ENCODE measurements around the gene GLIS1.

The GLIS1 gene

GRCh38 chr1:53578358-53578757, 160.6 kb downstream of the GLIS1 start:
- no peak for TF ChIP-seq POLR2A (IDR thresholded peaks at IDR 0.05; ENCODE audit: extremely low read depth, insufficient read length)
- no peak for TF ChIP-seq MAX (IDR thresholded peaks at IDR 0.05; ENCODE audit: low read depth, low read length)
- TF ChIP-seq, protein P1, sequence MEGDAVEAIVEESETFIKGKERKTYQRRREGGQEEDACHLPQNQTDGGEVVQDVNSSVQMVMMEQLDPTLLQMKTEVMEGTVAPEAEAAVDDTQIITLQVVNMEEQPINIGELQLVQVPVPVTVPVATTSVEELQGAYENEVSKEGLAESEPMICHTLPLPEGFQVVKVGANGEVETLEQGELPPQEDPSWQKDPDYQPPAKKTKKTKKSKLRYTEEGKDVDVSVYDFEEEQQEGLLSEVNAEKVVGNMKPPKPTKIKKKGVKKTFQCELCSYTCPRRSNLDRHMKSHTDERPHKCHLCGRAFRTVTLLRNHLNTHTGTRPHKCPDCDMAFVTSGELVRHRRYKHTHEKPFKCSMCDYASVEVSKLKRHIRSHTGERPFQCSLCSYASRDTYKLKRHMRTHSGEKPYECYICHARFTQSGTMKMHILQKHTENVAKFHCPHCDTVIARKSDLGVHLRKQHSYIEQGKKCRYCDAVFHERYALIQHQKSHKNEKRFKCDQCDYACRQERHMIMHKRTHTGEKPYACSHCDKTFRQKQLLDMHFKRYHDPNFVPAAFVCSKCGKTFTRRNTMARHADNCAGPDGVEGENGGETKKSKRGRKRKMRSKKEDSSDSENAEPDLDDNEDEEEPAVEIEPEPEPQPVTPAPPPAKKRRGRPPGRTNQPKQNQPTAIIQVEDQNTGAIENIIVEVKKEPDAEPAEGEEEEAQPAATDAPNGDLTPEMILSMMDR (IDR thresholded peaks at IDR 0.05; ENCODE audit: low read depth, low read length) = no peak
- no peak for TF ChIP-seq MYC (IDR thresholded peaks at IDR 0.05; ENCODE audit: low read depth, low read length)
- no peak for DNase-seq (ENCODE audit: low read depth)
- no peak overlapping the region for H3K4me3 ChIP-seq (ENCODE audit: low read depth, low read length)

GRCh38 chr1:53577761-53578100, 161.2 kb downstream of the GLIS1 start:
- TF ChIP-seq, protein P1 (IDR thresholded peaks at IDR 0.05; ENCODE audit: low read depth, low read length) = no peak
- TF ChIP-seq MYC (IDR thresholded peaks at IDR 0.05; ENCODE audit: low read depth, low read length) (no peak), MAX (IDR thresholded peaks at IDR 0.05; ENCODE audit: low read depth, low read length) (no peak), POLR2A (IDR thresholded peaks at IDR 0.05; ENCODE audit: extremely low read depth, insufficient read length) (no peak)
- no peak for DNase-seq (ENCODE audit: low read depth)
- H3K4me3 ChIP-seq (ENCODE audit: low read depth, low read length) = no peak overlapping the region

- DNase-seq (ENCODE audit: low read depth) = no peak
- no peak overlapping the region for H3K4me3 ChIP-seq (ENCODE audit: low read depth, low read length)
- no peak for TF ChIP-seq POLR2A (IDR thresholded peaks at IDR 0.05; ENCODE audit: extremely low read depth, insufficient read length)
- TF ChIP-seq, protein P1 (IDR thresholded peaks at IDR 0.05; ENCODE audit: low read depth, low read length) = no peak
- TF ChIP-seq MAX (IDR thresholded peaks at IDR 0.05; ENCODE audit: low read depth, low read length) = no peak
- no peak for TF ChIP-seq MYC (IDR thresholded peaks at IDR 0.05; ENCODE audit: low read depth, low read length)
These were observed 161.9 kb downstream of the GLIS1 start for GRCh38 chr1:53576866-53577760.

- H3K4me3 ChIP-seq (ENCODE audit: low read depth, low read length) = no peak overlapping the region
- DNase-seq (ENCODE audit: low read depth) = no peak
- no peak for TF ChIP-seq POLR2A (IDR thresholded peaks at IDR 0.05; ENCODE audit: extremely low read depth, insufficient read length)
- TF ChIP-seq, protein P1 (IDR thresholded peaks at IDR 0.05; ENCODE audit: low read depth, low read length) = no peak
- no peak for TF ChIP-seq MAX (IDR thresholded peaks at IDR 0.05; ENCODE audit: low read depth, low read length)
- TF ChIP-seq MYC (IDR thresholded peaks at IDR 0.05; ENCODE audit: low read depth, low read length) = no peak
These were observed 162.6 kb downstream of the GLIS1 start for GRCh38 chr1:53576381-53576801.

DNA sequence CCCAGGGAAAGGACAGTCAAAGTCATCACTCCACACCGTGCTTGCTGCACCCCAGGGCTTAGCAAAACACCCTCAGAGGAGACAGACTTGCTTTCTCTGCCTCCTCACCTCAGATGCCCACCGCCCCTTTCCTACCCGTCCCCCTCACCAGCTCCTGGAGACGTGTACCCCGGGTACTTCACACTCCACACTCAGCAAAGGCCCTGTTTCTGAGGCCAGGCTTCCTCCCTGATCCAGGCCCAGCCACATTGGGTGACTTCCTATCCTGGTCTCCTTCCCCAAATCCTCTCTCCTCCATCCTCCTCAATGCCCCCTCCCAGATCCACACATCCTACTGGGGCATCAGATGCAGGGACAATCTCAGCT, 163.0 kb downstream of the GLIS1 start:
- no peak for TF ChIP-seq MYC (IDR thresholded peaks at IDR 0.05; ENCODE audit: low read depth, low read length)
- no peak for TF ChIP-seq POLR2A (IDR thresholded peaks at IDR 0.05; ENCODE audit: extremely low read depth, insufficient read length)
- TF ChIP-seq, protein P1 (IDR thresholded peaks at IDR 0.05; ENCODE audit: low read depth, low read length) = no peak
- TF ChIP-seq MAX (IDR thresholded peaks at IDR 0.05; ENCODE audit: low read depth, low read length) = no peak
- H3K4me3 ChIP-seq (ENCODE audit: low read depth, low read length) = no peak overlapping the region
- no peak for DNase-seq (ENCODE audit: low read depth)

Measured in NB4 (cell line).